ENCODE data around the gene CNBD2. TPM values are rescaled to one million over a fixed set of nuclear protein-coding genes. Genes with fewer than 3 reads are reported as not detected.
"Not testable (repeated sequence)": the region's sequence is repeated elsewhere in the genome, so short reads cannot be mapped to it uniquely, and the experiment has no call there.

Gene CNBD2
- total RNA-seq, 1 experiment from 2014 or later = 8.4 TPM

- not testable (repeated sequence) for H3K27me3 ChIP-seq (ENCODE audit: low read length); DNase-seq; H2AFZ ChIP-seq (ENCODE audit: low read length); H3K27ac ChIP-seq (ENCODE audit: low read length); H3K9me3 ChIP-seq (ENCODE audit: low read length); H3K9ac ChIP-seq (ENCODE audit: low read length); H3K9me2 ChIP-seq (replicated peaks; ENCODE audit: insufficient read depth, low read length); H3K36me3 ChIP-seq (ENCODE audit: insufficient read depth, low read length)
- H3K4me2 ChIP-seq (ENCODE audit: low read depth, low read length, poor library complexity, severe bottlenecking) = peak overlapping the region; percentile 83
- peaks cover 39% of the 10 kb centered on the region for H3K79me2 ChIP-seq (ENCODE audit: low read length)
- peak overlapping the region; percentile 98 for H3K4me3 ChIP-seq (ENCODE audit: low read length)
- H3K4me1 ChIP-seq (ENCODE audit: low read length) = peaks cover 21% of the 10 kb centered on the region
- H4K20me1 ChIP-seq (ENCODE audit: insufficient read depth, low read depth, low read length) = peaks cover 17% of the 10 kb centered on the region
These were observed 81.0 kb downstream of the CNBD2 start for GRCh38 chr20:36049408-36049807.

GRCh38 chr20:36050436-36051317 is 82.3 kb downstream of the CNBD2 start:
- H3K4me2 ChIP-seq (ENCODE audit: low read depth, low read length, poor library complexity, severe bottlenecking) = peak overlapping the region; percentile 83
- peaks cover 39% of the 10 kb centered on the region for H3K79me2 ChIP-seq (ENCODE audit: low read length)
- H3K27ac ChIP-seq (ENCODE audit: low read length) = peak overlapping the region; percentile 84
- H3K27me3 ChIP-seq (ENCODE audit: low read length) = no peaks in the 10 kb centered on the region
- H3K36me3 ChIP-seq (ENCODE audit: insufficient read depth, low read length) = no peaks in the 10 kb centered on the region
- H4K20me1 ChIP-seq (ENCODE audit: insufficient read depth, low read depth, low read length) = peaks cover 14% of the 10 kb centered on the region; the same call in 1 of the 2 replicates
- H3K9me3 ChIP-seq (ENCODE audit: low read length) = no peaks in the 10 kb centered on the region
- H3K9ac ChIP-seq (ENCODE audit: low read length) = peak overlapping the region; percentile 100
- DNase-seq = peak; percentile 97
- H3K4me3 ChIP-seq (ENCODE audit: low read length) = peak overlapping the region; percentile 98
- peak overlapping the region; percentile 98 for H2AFZ ChIP-seq (ENCODE audit: low read length)
- H3K4me1 ChIP-seq (ENCODE audit: low read length) = peaks cover 27% of the 10 kb centered on the region
- no peaks in the 10 kb centered on the region for H3K9me2 ChIP-seq (replicated peaks; ENCODE audit: insufficient read depth, low read length)

- peaks cover 35% of the 10 kb centered on the region for H3K79me2 ChIP-seq (ENCODE audit: low read length)
- H3K27ac ChIP-seq (ENCODE audit: low read length) = peak overlapping the region; percentile 54
- H3K9ac ChIP-seq (ENCODE audit: low read length) = peak overlapping the region; percentile 100
- H3K4me3 ChIP-seq (ENCODE audit: low read length) = peak overlapping the region; percentile 98
- peak overlapping the region; percentile 98 for H2AFZ ChIP-seq (ENCODE audit: low read length)
- no peaks in the 10 kb centered on the region for H3K27me3 ChIP-seq (ENCODE audit: low read length)
- H3K9me3 ChIP-seq (ENCODE audit: low read length) = no peaks in the 10 kb centered on the region
- H4K20me1 ChIP-seq (ENCODE audit: insufficient read depth, low read depth, low read length) = peaks cover 10% of the 10 kb centered on the region; the same call in 1 of the 2 replicates
- H3K9me2 ChIP-seq (replicated peaks; ENCODE audit: insufficient read depth, low read length) = no peaks in the 10 kb centered on the region
- H3K36me3 ChIP-seq (ENCODE audit: insufficient read depth, low read length) = no peaks in the 10 kb centered on the region
- H3K4me2 ChIP-seq (ENCODE audit: low read depth, low read length, poor library complexity, severe bottlenecking) = peak overlapping the region; percentile 83
- no peak for DNase-seq
- peaks cover 27% of the 10 kb centered on the region for H3K4me1 ChIP-seq (ENCODE audit: low read length)
These were observed 83.1 kb downstream of the CNBD2 start for GRCh38 chr20:36051318-36052116.

- Histone ChIP-seq H2AFZ (ENCODE audit: low read length) (peak overlapping the region; percentile 2; the same call in 1 of the 2 replicates), H4K20me1 (ENCODE audit: insufficient read depth, low read depth, low read length) (peaks cover 10% of the 10 kb centered on the region; the same call in 1 of the 2 replicates), H3K4me2 (ENCODE audit: low read depth, low read length, poor library complexity, severe bottlenecking) (no peak overlapping the region), H3K9ac (ENCODE audit: low read length) (no peak overlapping the region), H3K9me2 (replicated peaks; ENCODE audit: insufficient read depth, low read length) (no peaks in the 10 kb centered on the region), H3K4me1 (ENCODE audit: low read length) (peaks cover 27% of the 10 kb centered on the region), H3K27me3 (ENCODE audit: low read length) (no peaks in the 10 kb centered on the region), H3K9me3 (ENCODE audit: low read length) (no peaks in the 10 kb centered on the region), H3K36me3 (ENCODE audit: insufficient read depth, low read length) (no peaks in the 10 kb centered on the region), H3K27ac (ENCODE audit: low read length) (no peak overlapping the region), H3K79me2 (ENCODE audit: low read length) (peaks cover 35% of the 10 kb centered on the region), H3K4me3 (ENCODE audit: low read length) (no peak overlapping the region)
- DNase-seq = no peak
These were observed 83.7 kb downstream of the CNBD2 start for GRCh38 chr20:36052117-36052513.

GRCh38 chr20:36053863-36054518 is 85.6 kb downstream of the CNBD2 start:
- DNase-seq; H3K9me2 ChIP-seq (replicated peaks; ENCODE audit: insufficient read depth, low read length); H3K9ac ChIP-seq (ENCODE audit: low read length); H3K9me3 ChIP-seq (ENCODE audit: low read length); H3K27me3 ChIP-seq (ENCODE audit: low read length); H3K36me3 ChIP-seq (ENCODE audit: insufficient read depth, low read length); H3K27ac ChIP-seq (ENCODE audit: low read length); H2AFZ ChIP-seq (ENCODE audit: low read length); H3K4me3 ChIP-seq (ENCODE audit: low read length); H4K20me1 ChIP-seq (ENCODE audit: insufficient read depth, low read depth, low read length): not testable (repeated sequence)
- Histone ChIP-seq H3K4me1 (ENCODE audit: low read length) (peaks cover 22% of the 10 kb centered on the region), H3K79me2 (ENCODE audit: low read length) (peaks cover 21% of the 10 kb centered on the region), H3K4me2 (ENCODE audit: low read depth, low read length, poor library complexity, severe bottlenecking) (peak overlapping the region; percentile 2)

GRCh38 chr20:36055145-36055544 is 86.8 kb downstream of the CNBD2 start:
- H3K4me1 ChIP-seq (ENCODE audit: low read length) = peaks cover 22% of the 10 kb centered on the region
- H3K27me3 ChIP-seq (ENCODE audit: low read length) = no peaks in the 10 kb centered on the region
- no peak for DNase-seq
- no peaks in the 10 kb centered on the region for H3K36me3 ChIP-seq (ENCODE audit: insufficient read depth, low read length)
- no peaks in the 10 kb centered on the region for H3K9me3 ChIP-seq (ENCODE audit: low read length)
- H3K9ac ChIP-seq (ENCODE audit: low read length) = no peak overlapping the region
- peaks cover 12% of the 10 kb centered on the region for H3K79me2 ChIP-seq (ENCODE audit: low read length)
- H3K4me3 ChIP-seq (ENCODE audit: low read length) = no peak overlapping the region
- H3K9me2 ChIP-seq (replicated peaks; ENCODE audit: insufficient read depth, low read length) = no peaks in the 10 kb centered on the region
- H3K4me2 ChIP-seq (ENCODE audit: low read depth, low read length, poor library complexity, severe bottlenecking) = peak overlapping the region; percentile 2
- no peak overlapping the region for H3K27ac ChIP-seq (ENCODE audit: low read length)
- H4K20me1 ChIP-seq (ENCODE audit: insufficient read depth, low read depth, low read length) = no peaks in the 10 kb centered on the region
- no peak overlapping the region for H2AFZ ChIP-seq (ENCODE audit: low read length)

- DNase-seq = no peak
These were observed 92.3 kb downstream of the CNBD2 start for GRCh38 chr20:36060676-36061075.

More at GRCh38 chr20:36060676-36061075, 92.3 kb downstream of the CNBD2 start:
- Histone ChIP-seq H2AFZ (ENCODE audit: low read length) (no peak overlapping the region), H3K9ac (ENCODE audit: low read length) (no peak overlapping the region), H3K79me2 (ENCODE audit: low read length) (no peaks in the 10 kb centered on the region), H3K9me3 (ENCODE audit: low read length) (no peaks in the 10 kb centered on the region), H3K27ac (ENCODE audit: low read length) (no peak overlapping the region), H3K4me1 (ENCODE audit: low read length) (peaks cover 7% of the 10 kb centered on the region), H3K9me2 (replicated peaks; ENCODE audit: insufficient read depth, low read length) (no peaks in the 10 kb centered on the region), H3K27me3 (ENCODE audit: low read length) (peaks cover 4% of the 10 kb centered on the region; the same call in 1 of the 2 replicates), H3K4me2 (ENCODE audit: low read depth, low read length, poor library complexity, severe bottlenecking) (no peak overlapping the region), H4K20me1 (ENCODE audit: insufficient read depth, low read depth, low read length) (no peaks in the 10 kb centered on the region), H3K36me3 (ENCODE audit: insufficient read depth, low read length) (no peaks in the 10 kb centered on the region), H3K4me3 (ENCODE audit: low read length) (no peak overlapping the region)
